ENCODE results near the gene ATG16L2.
"Not testable (repeated sequence)": the region's sequence is repeated elsewhere in the genome, so short reads cannot be mapped to it uniquely, and the experiment has no call there.

ATG16L2 gene

GRCh38 chr11:72826191-72826941 is 12.2 kb downstream of the ATG16L2 start:
- no peak for DNase-seq

- no peak for DNase-seq
Observed at GRCh38 chr11:72826942-72827480, 12.8 kb downstream of the ATG16L2 start.

GRCh38 chr11:72827656-72828055 is 13.4 kb downstream of the ATG16L2 start:
- DNase-seq, result not testable (repeated sequence)

GRCh38 chr11:72828081-72828567 is 13.9 kb downstream of the ATG16L2 start:
- DNase-seq, result no peak

GRCh38 chr11:72828692-72829101 is 14.5 kb downstream of the ATG16L2 start:
- no peak for DNase-seq

GRCh38 chr11:72829178-72829577 is 15.0 kb downstream of the ATG16L2 start:
- no peak for DNase-seq

GRCh38 chr11:72829884-72830533 is 15.8 kb downstream of the ATG16L2 start:
- DNase-seq, result no peak

GRCh38 chr11:72831521-72832300 is 17.5 kb downstream of the ATG16L2 start:
- DNase-seq, result peak; percentile 80

GRCh38 chr11:72832301-72833082 is 18.3 kb downstream of the ATG16L2 start:
- DNase-seq, result no peak

- DNase-seq, result no peak
Observed at GRCh38 chr11:72833083-72833733, 19.0 kb downstream of the ATG16L2 start.

GRCh38 chr11:72833811-72834493 is 19.7 kb downstream of the ATG16L2 start:
- DNase-seq, result no peak

GRCh38 chr11:72834905-72835304 is 20.7 kb downstream of the ATG16L2 start:
- DNase-seq, result no peak

GRCh38 chr11:72836111-72836510 is 21.9 kb downstream of the ATG16L2 start:
- no peak for DNase-seq

GRCh38 chr11:72838691-72839305 is 24.6 kb downstream of the ATG16L2 start:
- no peak for DNase-seq

GRCh38 chr11:72840780-72841179 is 26.6 kb downstream of the ATG16L2 start:
- DNase-seq, result no peak

GRCh38 chr11:72841397-72841796 is 27.2 kb downstream of the ATG16L2 start:
- no peak for DNase-seq

GRCh38 chr11:72842126-72842525 is 27.9 kb downstream of the ATG16L2 start:
- DNase-seq, result no peak

- no peak for DNase-seq
Observed at GRCh38 chr11:72842653-72843330, 28.6 kb downstream of the ATG16L2 start.

- DNase-seq, result no peak
Observed at GRCh38 chr11:72844356-72844755, 30.1 kb downstream of the ATG16L2 start.

GRCh38 chr11:72848846-72849466 is 34.7 kb downstream of the ATG16L2 start:
- no peak for DNase-seq

Data from NCI-H774 (cell line).